GM12878 (cell line): Measurements from ENCODE around the gene ROBO1. TPM values are rescaled to one million over a fixed set of nuclear protein-coding genes. Genes with fewer than 3 reads are reported as not detected.

Source experiments
- ATAC-seq: fragments of 200-7000 bp; cut with Tn5 transposase; 3 replicates; pipeline ENCODE4 v1.9.1; 2020; ENCODE audit warnings: mild to moderate bottlenecking, moderate library complexity
- BruUV-seq: library from RNA; stranded (reverse); fragments of 400-500 nt; replicated peaks from 2 replicates; lab custom pipeline; 2021; lab: Mats Ljungman, UMichigan
- CTCF ChIA-PET: fragments of 300-600 bp; sonication (Branson Sonifier 250); formaldehyde crosslinking; extraction: SDS; loops from one replicate; lab custom pipeline; 2021; ENCODE audit warnings: inconsistent platforms; lab: Yijun Ruan, JAX
- POLR2A ChIA-PET: fragments of 350-600 bp; formaldehyde crosslinking; extraction: SDS; loops from one replicate; lab custom pipeline; 2021; ENCODE audit warnings: inconsistent platforms; lab: Charles Lee
- RAD21 ChIA-PET: fragments of 300-600 bp; sonication (Branson Sonifier 250); formaldehyde crosslinking; loops from one replicate; lab custom pipeline; 2023; ENCODE audit warnings: antibody characterized with exemption; ENCODE audit not compliant: unreplicated experiment; lab: Charles Lee
- SMC1A ChIA-PET: fragments of 300-600 bp; sonication (Branson Sonifier 250); formaldehyde crosslinking; loops from one replicate; lab custom pipeline; 2023; ENCODE audit not compliant: unreplicated experiment, uncharacterized antibody; lab: Charles Lee
- DNase-seq: peaks from one replicate; pipeline ENCODE4 v3.0.0-alpha.2; 2011; ENCODE audit warnings: low read depth, low spot score
- FAIRE-seq: peaks from 3 replicates; lab custom pipeline; 2011; peaks lifted over from hg19 to GRCh38; lab: Jason Lieb, UNC
- H2AFZ ChIP-seq: 2 replicates; pipeline ENCODE4 v1.6.0; 2011; ENCODE audit warnings: low read depth, low read length, control low read depth; ENCODE audit not compliant: control insufficient read depth
- H3K27ac ChIP-seq: 2 replicates; pipeline ENCODE4 v1.5.1; 2011; ENCODE audit warnings: control low read depth; ENCODE audit not compliant: control insufficient read depth, insufficient read depth
- H3K27me3 ChIP-seq, 2 experiments: replicated peaks in 1 of 2; 2 replicates each; pipeline versions ENCODE4 v1.6.0 to v1.6.1; 2011; ENCODE audit warnings: low read length in 1 of 2; ENCODE audit not compliant: control insufficient read depth in 2 of 2, insufficient read depth in 2 of 2
- H3K36me3 ChIP-seq, 2 experiments: 2 replicates each; pipeline ENCODE4 v1.5.1; 2011; ENCODE audit warnings: low read length in 1 of 2; ENCODE audit not compliant: control insufficient read depth in 2 of 2, insufficient read depth in 2 of 2
- H3K4me1 ChIP-seq: 2 replicates; pipeline ENCODE4 v1.6.1; 2011; ENCODE audit warnings: mild to moderate bottlenecking, low read length, moderate library complexity, mixed read lengths; ENCODE audit not compliant: control insufficient read depth, insufficient read depth
- H3K4me2 ChIP-seq: 2 replicates; pipeline ENCODE4 v1.6.0; 2011; ENCODE audit warnings: control low read depth; ENCODE audit not compliant: control insufficient read depth, insufficient read depth
- H3K4me3 ChIP-seq: fragments of 200-600 bp; sonication (generic); 2 replicates; pipeline ENCODE4 v1.5.1; 2016
- H3K79me2 ChIP-seq: 2 replicates; pipeline ENCODE4 v1.6.0; 2011; ENCODE audit warnings: low read length; ENCODE audit not compliant: control insufficient read depth, insufficient read depth
- H3K9ac ChIP-seq: 2 replicates; pipeline ENCODE4 v1.8.0; 2011; ENCODE audit warnings: low read length, control low read depth, mixed read lengths; ENCODE audit not compliant: control insufficient read depth, insufficient read depth
- H3K9me3 ChIP-seq: replicated peaks from 3 replicates; pipeline ENCODE4 v1.5.1; 2011; ENCODE audit warnings: mild to moderate bottlenecking, low read length; ENCODE audit not compliant: control insufficient read depth, insufficient read depth
- H4K20me1 ChIP-seq: 2 replicates; pipeline ENCODE4 v1.6.0; 2011; ENCODE audit not compliant: control insufficient read depth, insufficient read depth
- BCL11A ChIP-seq: IDR thresholded peaks from 2 replicates; pipeline ENCODE4 v1.6.1; 2011; ENCODE audit warnings: low read depth, low read length
- BMI1 ChIP-seq: fragments of 450-650 bp; IDR thresholded peaks from 2 replicates; pipeline ENCODE4 v1.6.1; 2016; ENCODE audit warnings: mild to moderate bottlenecking, moderate library complexity, borderline replicate concordance
- BRCA1 ChIP-seq: IDR thresholded peaks from 2 replicates; pipeline ENCODE4 v1.6.1; 2011; ENCODE audit warnings: low read depth, low read length, improper control_type of control experiment
- CBFB ChIP-seq: IDR thresholded peaks from 2 replicates; pipeline ENCODE4 v1.6.1; 2016; ENCODE audit warnings: antibody characterized with exemption, low read depth
- CBX3 ChIP-seq: fragments of 200-600 bp; sonication (generic); IDR thresholded peaks from 2 replicates; pipeline ENCODE4 v1.6.1; 2016; ENCODE audit warnings: low read depth, borderline replicate concordance
- CEBPZ ChIP-seq: fragments of 150-350 bp; IDR thresholded peaks from 2 replicates; pipeline ENCODE4 v1.6.1; 2016; ENCODE audit warnings: low read depth, low read length
- DPF2 ChIP-seq: fragments of 450-650 bp; IDR thresholded peaks from 2 replicates; pipeline ENCODE4 v1.6.1; 2017; ENCODE audit warnings: mild to moderate bottlenecking
- E4F1 ChIP-seq: fragments of 450-650 bp; IDR thresholded peaks from 2 replicates; pipeline ENCODE4 v1.6.1; 2018; ENCODE audit warnings: borderline replicate concordance, mild to moderate bottlenecking; ENCODE audit not compliant: partially characterized antibody
- EGR1 ChIP-seq, 2 experiments: IDR thresholded peaks; 1 replicate in 1 of 2; 2 replicates in 1 of 2; pipeline ENCODE4 v1.6.1; 2011 to 2012; ENCODE audit warnings: low read depth in 2 of 2, low read length in 2 of 2, borderline replicate concordance in 1 of 2, mild to moderate bottlenecking in 1 of 2, moderate library complexity in 1 of 2
- EZH2 ChIP-seq: IDR thresholded peaks from 2 replicates; pipeline ENCODE4 v1.6.1; 2012; ENCODE audit warnings: low read depth, mild to moderate bottlenecking, control low read depth, inconsistent platforms, low read length, borderline replicate concordance; ENCODE audit not compliant: control insufficient read depth
- HDGF ChIP-seq: fragments of 450-650 bp; IDR thresholded peaks from 2 replicates; pipeline ENCODE4 v1.6.1; 2016; ENCODE audit warnings: antibody characterized with exemption
- JUND ChIP-seq: IDR thresholded peaks from 2 replicates; pipeline ENCODE4 v1.6.1; 2012; ENCODE audit warnings: low read depth, mild to moderate bottlenecking, low read length, improper control_type of control experiment, moderate library complexity
- SMARCA5 ChIP-seq: fragments of 450-650 bp; IDR thresholded peaks from 2 replicates; pipeline ENCODE4 v1.6.1; 2017; ENCODE audit warnings: mild to moderate bottlenecking
- SPI1 ChIP-seq: IDR thresholded peaks from 2 replicates; pipeline ENCODE4 v1.6.1; 2011; ENCODE audit warnings: low read depth, mild to moderate bottlenecking, low read length, moderate library complexity, borderline replicate concordance; ENCODE audit not compliant: insufficient read depth
- USF1 ChIP-seq: IDR thresholded peaks from 2 replicates; pipeline ENCODE4 v1.6.1; 2011; ENCODE audit warnings: borderline replicate concordance, low read depth, mild to moderate bottlenecking, moderate library complexity, mixed read lengths, low read length; ENCODE audit not compliant: insufficient read depth; ENCODE audit errors: extremely low read length
- ZNF622 ChIP-seq: fragments of 450-650 bp; IDR thresholded peaks from 2 replicates; pipeline ENCODE4 v1.6.1; 2017; ENCODE audit warnings: mild to moderate bottlenecking, inconsistent platforms
- WGBS: methylation state at CpG from one replicate; pipeline ENCODE4 v1.1.6; 2016; ENCODE audit warnings: low lambda C conversion rate; ENCODE audit not compliant: insufficient replicate concordance, insufficient coverage; ENCODE audit errors: missing lambda C conversion rate; 5-methylcytosine and 5-hydroxymethylcytosine counted together
- in situ Hi-C: fragments of 300-500 bp; cut with MboI; formaldehyde crosslinking; loops from 9 replicates; pipeline ENCODE4 v1.14.3; 2018; ENCODE audit warnings: mixed read lengths
- intact Hi-C: fragments of 100-400 bp; cut with micrococcal nuclease; formaldehyde crosslinking; loops from one replicate; pipeline ENCODE4 v1.14.2; 2022; ENCODE audit not compliant: unreplicated experiment
- polyA plus RNA-seq, 11 experiments: library from polyadenylated mRNA; depleted of rRNA in 4 of 11; unstranded in 6 of 11; stranded (reverse) in 5 of 11; fragments of >200 nt; fragmentation: Nextera tagmentation in 4 of 11; fragmentation: Illumina TruSeq in 1 of 11; extraction: Ambion mirVana in 4 of 11; extraction: Trizol in 1 of 11; gene quantifications; 1 replicate in 1 of 11; 2 replicates in 10 of 11; pipeline versions ENCODE4 v1.2.1 to v1.2.3, GENCODE V29; 2011 to 2016; ENCODE audit warnings: inconsistent platforms in 2 of 11, missing spikeins in 2 of 11, low read depth in 1 of 11
- total RNA-seq, 4 experiments: library from RNA; depleted of rRNA in 3 of 4; stranded (reverse); fragments of >200 nt in 3 of 4; fragmentation: Illumina TruSeq in 1 of 4; extraction: Trizol in 1 of 4; gene quantifications; 2 replicates each; pipeline versions ENCODE4 v1.2.1 to v1.2.3, GENCODE V29; 2013 to 2021

ROBO1 gene
- total and polyA plus RNA-seq, 10 of the 15 experiments (the other 5 are each of a cell fraction or from before 2014, with no cell fraction given): 0.29 to 46.5 (median 1.2) TPM

GRCh38 chr3:79773291-79773690, 5.5 kb upstream of the ROBO1 start (continued):
- TF ChIP-seq E4F1: no peak

- WGBS: 7% methylated on average over 3 of the region's 3 CpGs
- POLR2A ChIA-PET: no interaction called here
Observed at GRCh38 chr3:79769229-79769628, 1.4 kb upstream of the ROBO1 start.

More at GRCh38 chr3:79769229-79769628, 1.4 kb upstream of the ROBO1 start:
- in situ Hi-C loops (no loop called here), intact Hi-C loops (no loop called here)
- Histone ChIP-seq H3K27ac (no peak overlapping the region), H3K79me2 (no peaks in the 10 kb centered on the region), H3K4me1 (no peaks in the 10 kb centered on the region), H2AFZ (no peak overlapping the region), H3K4me2 (no peak overlapping the region), H3K4me3 (no peak overlapping the region), H3K27me3 (peaks cover 0 to 3% of the 10 kb centered on the region in 2 experiments; a peak in 2 of 4 replicates), H4K20me1 (no peaks in the 10 kb centered on the region), H3K9ac (no peak overlapping the region), H3K9me3 (no peaks in the 10 kb centered on the region), H3K36me3 (no peaks in the 10 kb centered on the region)
- ChIA-PET RAD21 (no interaction called here), SMC1A (no interaction called here), CTCF (no interaction called here)
- no TSS peak for BruUV-seq
- TF ChIP-seq BRCA1 (no peak), EZH2 (no peak), CBFB (no peak), BMI1 (no peak), CBX3 (no peak), BCL11A (no peak), JUND (no peak), USF1 (no peak), CEBPZ (no peak), SMARCA5 (no peak), DPF2 (no peak), EGR1 (IDR thresholded peaks at IDR 0.05; ENCODE audit: borderline replicate concordance in 1 of 2, low read depth in 2 of 2, low read length in 2 of 2) (no peak), SPI1 (no peak), HDGF (no peak), ZNF622 (no peak)
- ATAC-seq (no peak), DNase-seq (no peak), FAIRE-seq (no peak)
